Heart left ventricle (tissue), 16 donors: ENCODE results near the gene KIF12. TPM values are rescaled to one million over a fixed set of nuclear protein-coding genes. Genes with fewer than 3 reads are reported as not detected.

Experiments used
- ATAC-seq, 4 donors: fragments of 200-7000 bp; cut with Tn5 transposase; one replicate each; pipeline ENCODE4 v1.9.1; 2020 to 2022; ENCODE audit warnings: moderate library complexity in 4 of 4, mild to moderate bottlenecking in 3 of 4, moderate number of reproducible peaks in 1 of 4
- DNase-seq, 5 donors: peaks; one replicate each; pipeline ENCODE4 v3.0.0-alpha.2; 2020
- H3K27ac ChIP-seq, 12 donors: fragments of 200-600 bp; sonication (generic) in 4 of 12; one replicate each; pipeline versions ENCODE4 v1.5.0 to v1.8.0; 2016 to 2022; ENCODE audit warnings: mild to moderate bottlenecking in 2 of 12
- H3K27me3 ChIP-seq, 9 donors: fragments of 200-600 bp; sonication (generic) in 2 of 9; one replicate each; pipeline versions ENCODE4 v1.5.1 to v1.8.0; 2016 to 2022; ENCODE audit warnings: mild to moderate bottlenecking in 3 of 9
- H3K36me3 ChIP-seq, 9 donors: fragments of 200-600 bp; sonication (generic) in 2 of 9; one replicate each; pipeline versions ENCODE4 v1.5.0 to v1.8.0; 2018 to 2022; ENCODE audit warnings: mild to moderate bottlenecking in 2 of 9
- H3K4me1 ChIP-seq, 12 donors: fragments of 200-600 bp; sonication (generic) in 4 of 12; one replicate each; pipeline versions ENCODE4 v1.5.0 to v1.8.0; 2016 to 2022; ENCODE audit warnings: mild to moderate bottlenecking in 3 of 12
- H3K4me3 ChIP-seq, 12 donors: fragments of 200-600 bp; sonication (generic) in 4 of 12; one replicate each; pipeline versions ENCODE4 v1.5.0 to v1.8.0; 2017 to 2022; ENCODE audit warnings: mild to moderate bottlenecking in 9 of 12, moderate library complexity in 4 of 12
- H3K9me3 ChIP-seq, 12 donors: fragments of 200-600 bp; sonication (generic) in 4 of 12; one replicate each; pipeline versions ENCODE4 v1.5.0 to v1.8.0; 2016 to 2022; ENCODE audit warnings: mild to moderate bottlenecking in 1 of 12
- POLR2A ChIP-seq, 2 donors: fragments of 450-650 bp; IDR thresholded peaks; one replicate each; pipeline ENCODE4 v1.6.1; 2017; ENCODE audit warnings: antibody characterized with exemption in 2 of 2, mild to moderate bottlenecking in 2 of 2, moderate library complexity in 2 of 2
- WGBS, 4 donors: extraction: QIAGEN DNeasy Blood & Tissue Kit in 2 of 4; methylation state at CpG; one replicate each; pipeline versions ENCODE4 v1.1.5 to v1.1.7; 2013 to 2018; 5-methylcytosine and 5-hydroxymethylcytosine counted together
- intact Hi-C, 10 donors: fragments of 100-400 bp; cut with DNase I; formaldehyde crosslinking; loops; one replicate each; pipeline versions ENCODE4 v1.11.1 to v1.14.2; 2022
- polyA plus RNA-seq, 2 donors: library from polyadenylated mRNA; stranded (reverse); fragments of 200-250 nt; gene quantifications; one replicate each; pipeline ENCODE4 v1.2.3, GENCODE V29; 2013
- total RNA-seq, 9 donors: library from RNA; depleted of rRNA in 2 of 9; stranded (reverse); fragments of >200 nt in 2 of 9; fragmentation: NEBNext Ultra II Directional in 3 of 9; extraction: Animal tissue kit (Norgen Biotek cat#: 25700) in 3 of 9; gene quantifications; one replicate each; pipeline versions ENCODE4 v1.1.0 to v1.2.4, GENCODE V29; 2016 to 2023
- TF ChIP-seq, protein P1 (sequence below), 12 donors: fragments of 200-600 bp; sonication (generic) in 4 of 12; IDR thresholded peaks; one replicate each; pipeline versions ENCODE4 v1.5.0 to v1.8.0; 2018 to 2022; ENCODE audit warnings: antibody characterized with exemption in 12 of 12, mild to moderate bottlenecking in 5 of 12
- donor health status: ischemic (EF 13 %, LVEDD 7.1; RV severe dilation, severe dysfunction).
- donor health status: healthy with polysubstance abuse.
- donor health status: DM: no; HTN: yes; CAD: no.
- donor health status: DM: no; HTN: no; CAD: no.
- donor health status: ischemic (EF 25% LVEDD 6.9; RV normal size, moderate dysfunction).
- donor health status: ischemic (EF 25% LVEDD 5.7; RV mildly dilated, moderate dysfunction).
- donor health status: healthy.
- donor health status: DM: yes; HTN: yes; CAD: no.
- donor health status: ischemic (EF 35%, LVEDD 5.7; RV mildly dilated, moderate dysfunction).
- donor health status: nonischemic (EF 11% LVEDD 7.7; RV severe dilation, severe dysfunction).
- donor health status: DM: yes; HTN: yes; CAD: no.
- donor health status: PGD.
- donor health status: ischemic (EF 29% LVEDD 5.4; RV normal size, mild dysfunction).
- donor health status: nonischemic (EF 23%, LVEDD 6.1; RV moderate dilation, normal function).

Gene KIF12
- total and polyA plus RNA-seq, 11 donors = 0.08 to 0.21 TPM; not detected in 9

DNA sequence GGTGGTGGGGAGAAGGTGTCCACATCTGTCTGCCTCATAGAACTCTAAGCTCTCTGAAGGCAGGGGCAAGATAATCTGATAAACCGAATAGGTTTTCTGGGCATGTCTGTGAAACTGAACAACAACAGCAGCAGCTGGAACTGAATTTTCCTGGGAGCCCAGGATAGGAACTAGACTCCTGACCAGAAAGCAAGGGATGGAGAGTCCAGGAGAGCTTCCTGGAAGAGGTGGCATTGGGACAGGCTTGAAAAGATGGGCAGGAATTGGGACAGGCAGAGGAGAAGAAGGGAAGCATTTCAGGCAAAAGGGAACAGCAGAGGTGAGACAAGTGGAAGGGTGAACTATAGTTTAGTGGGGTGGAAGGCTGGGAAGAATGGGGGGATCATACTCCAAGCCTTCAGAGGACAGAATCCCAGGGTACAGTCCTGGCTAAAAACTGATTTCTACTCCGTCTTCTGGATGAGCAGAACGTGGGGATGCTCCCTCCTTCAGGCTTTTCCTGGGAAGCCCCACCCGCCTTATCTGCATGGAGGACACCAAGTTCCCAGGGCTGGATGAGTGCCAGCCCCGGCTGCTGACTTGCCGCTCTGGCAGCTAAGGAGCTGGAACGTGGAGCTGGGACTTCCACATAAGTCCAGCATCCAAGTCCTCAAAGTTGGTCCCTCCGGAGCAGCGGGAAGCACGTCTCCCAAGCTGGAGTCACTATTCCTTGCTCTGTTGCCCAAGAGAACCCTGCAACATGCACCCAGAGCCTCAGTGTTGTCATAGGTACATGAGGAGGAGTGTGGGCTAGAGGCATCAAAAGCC is 13.9 kb upstream of the KIF12 start:
- ATAC-seq (peak; percentile 71 to 80 (median 75)), DNase-seq (peak; percentile 76 to 92 (median 90))
- WGBS, 4 donors = 15 to 25% (median 20%) methylated on average over 4 to 10 of the region's 10 CpGs
- no peak overlapping the region for H3K4me3 ChIP-seq
- H3K36me3 ChIP-seq = no peaks in the 10 kb centered on the region
- H3K9me3 ChIP-seq = no peaks in the 10 kb centered on the region
- peak overlapping the region in 9 of 12 donors; percentile 7 to 64 (median 41) for H3K27ac ChIP-seq
- H3K4me1 ChIP-seq = peaks cover 0 to 20% (median 12%) of the 10 kb centered on the region in 12 donors
- intact Hi-C loops = loop anchor here in 1 of 10 donors (5.0 kb wide), 1 partner anchor 39 kb away; no protein-coding TSS in a partner anchor
- TF ChIP-seq, protein P1, sequence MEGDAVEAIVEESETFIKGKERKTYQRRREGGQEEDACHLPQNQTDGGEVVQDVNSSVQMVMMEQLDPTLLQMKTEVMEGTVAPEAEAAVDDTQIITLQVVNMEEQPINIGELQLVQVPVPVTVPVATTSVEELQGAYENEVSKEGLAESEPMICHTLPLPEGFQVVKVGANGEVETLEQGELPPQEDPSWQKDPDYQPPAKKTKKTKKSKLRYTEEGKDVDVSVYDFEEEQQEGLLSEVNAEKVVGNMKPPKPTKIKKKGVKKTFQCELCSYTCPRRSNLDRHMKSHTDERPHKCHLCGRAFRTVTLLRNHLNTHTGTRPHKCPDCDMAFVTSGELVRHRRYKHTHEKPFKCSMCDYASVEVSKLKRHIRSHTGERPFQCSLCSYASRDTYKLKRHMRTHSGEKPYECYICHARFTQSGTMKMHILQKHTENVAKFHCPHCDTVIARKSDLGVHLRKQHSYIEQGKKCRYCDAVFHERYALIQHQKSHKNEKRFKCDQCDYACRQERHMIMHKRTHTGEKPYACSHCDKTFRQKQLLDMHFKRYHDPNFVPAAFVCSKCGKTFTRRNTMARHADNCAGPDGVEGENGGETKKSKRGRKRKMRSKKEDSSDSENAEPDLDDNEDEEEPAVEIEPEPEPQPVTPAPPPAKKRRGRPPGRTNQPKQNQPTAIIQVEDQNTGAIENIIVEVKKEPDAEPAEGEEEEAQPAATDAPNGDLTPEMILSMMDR (IDR thresholded peaks at IDR 0.05) = no peak
- TF ChIP-seq POLR2A (IDR thresholded peaks at IDR 0.05) = no peak
- peaks cover 0 to 7% (median 0%) of the 10 kb centered on the region in 9 donors for H3K27me3 ChIP-seq

DNA sequence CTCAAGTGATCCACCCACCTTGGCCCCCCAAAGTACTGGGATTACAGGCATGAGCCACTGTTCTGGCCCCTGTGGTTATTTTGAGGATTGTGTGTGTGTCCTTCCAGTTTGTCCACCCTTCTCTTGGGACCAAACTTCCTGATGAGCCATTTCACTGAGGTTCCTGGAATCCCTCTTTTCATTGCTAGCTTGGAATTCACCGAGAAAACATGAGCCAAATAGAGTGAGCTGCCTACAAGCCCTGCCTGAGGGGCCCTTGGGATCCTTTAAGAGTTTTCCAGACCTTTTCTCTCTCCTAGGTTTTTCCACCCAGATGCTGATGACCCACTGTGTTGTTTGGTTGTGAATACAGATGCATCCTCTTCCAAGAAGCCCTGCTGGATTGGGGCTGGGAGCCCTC is 13.2 kb upstream of the KIF12 start:
- Histone ChIP-seq H3K36me3 (no peaks in the 10 kb centered on the region), H3K4me1 (peaks cover 0 to 24% (median 12%) of the 10 kb centered on the region in 12 donors), H3K4me3 (no peak overlapping the region), H3K9me3 (no peaks in the 10 kb centered on the region), H3K27me3 (peaks cover 0 to 7% (median 0%) of the 10 kb centered on the region in 9 donors), H3K27ac (peak overlapping the region in 8 of 12 donors; percentile 7 to 64 (median 43))
- ATAC-seq (peak in 3 of 4 donors; percentile 9 to 17 (median 14)), DNase-seq (peak in 1 of 5 donors; percentile 20)
- WGBS, 4 donors = 40 to 65% (median 46%) methylated on average over 1 of the region's 1 CpG
- no peak for TF ChIP-seq POLR2A (IDR thresholded peaks at IDR 0.05)
- TF ChIP-seq, protein P1 (IDR thresholded peaks at IDR 0.05) = no peak
- intact Hi-C loops = loop anchor here in 1 of 10 donors (5.0 kb wide), 1 partner anchor 40 kb away; no protein-coding TSS in a partner anchor

- H3K27me3 ChIP-seq = no peaks in the 10 kb centered on the region
- TF ChIP-seq, protein P1 (IDR thresholded peaks at IDR 0.05) = no peak
- TF ChIP-seq POLR2A (IDR thresholded peaks at IDR 0.05) = no peak
- H3K4me1 ChIP-seq = peaks cover 0 to 24% (median 6%) of the 10 kb centered on the region in 12 donors
- H3K36me3 ChIP-seq = no peaks in the 10 kb centered on the region
- ATAC-seq (no peak), DNase-seq (no peak)
- WGBS, 4 donors = 87 to 91% (median 89%) methylated on average over 2 of the region's 2 CpGs
- no peak overlapping the region for H3K27ac ChIP-seq
- no peaks in the 10 kb centered on the region for H3K9me3 ChIP-seq
- intact Hi-C loops = loop anchor here in 1 of 10 donors (5.0 kb wide), 1 partner anchor 42 kb away; no protein-coding TSS in a partner anchor
- H3K4me3 ChIP-seq = no peak overlapping the region
Observed at GRCh38 chr9:114110180-114110579, 11.1 kb upstream of the KIF12 start.

DNA sequence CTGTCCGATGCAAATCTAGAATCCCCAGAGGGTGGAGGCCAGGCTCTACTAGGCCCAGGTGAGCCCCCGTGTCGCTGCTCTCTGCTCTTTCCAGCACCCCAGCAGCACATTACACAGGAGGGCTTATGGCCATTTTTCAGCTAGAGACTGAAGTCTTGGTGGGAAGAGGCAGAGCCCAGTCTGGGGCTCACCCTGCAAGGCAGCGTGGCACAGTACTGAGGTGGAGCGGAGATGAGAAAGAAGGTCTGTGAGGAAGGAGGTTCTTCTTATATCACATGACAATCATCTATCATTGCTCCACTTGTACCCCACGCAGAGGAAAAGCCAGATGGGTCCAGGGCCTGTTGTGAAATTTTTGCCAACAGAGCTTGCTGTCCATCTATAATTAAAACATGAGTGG is 10.0 kb upstream of the KIF12 start:
- Histone ChIP-seq H3K4me3 (no peak overlapping the region), H3K27ac (no peak overlapping the region), H3K36me3 (no peaks in the 10 kb centered on the region), H3K27me3 (no peaks in the 10 kb centered on the region), H3K9me3 (no peaks in the 10 kb centered on the region), H3K4me1 (peaks cover 0 to 24% (median 6%) of the 10 kb centered on the region in 12 donors)
- 89 to 92% (median 90%) methylated on average over 6 of the region's 6 CpGs for WGBS, 4 donors
- TF ChIP-seq, protein P1 (IDR thresholded peaks at IDR 0.05) = no peak
- TF ChIP-seq POLR2A (IDR thresholded peaks at IDR 0.05) = no peak
- DNase-seq = no peak
- intact Hi-C loops = loop anchor here in 9 of 10 donors (2.0 to 5.0 kb wide), 8 partner anchors 43 to 183 kb away; partner anchors contain the start of gene COL27A1 (in 3 of the 9)
- ATAC-seq = no peak
